HG03469 (cell line): ENCODE data around the gene ICE2.

Experiments
- ATAC-seq: cut with Tn5 transposase; IDR thresholded peaks from one replicate; pipeline ENCODE4 v1.9.1; 2021; ENCODE audit warnings: mild to moderate bottlenecking, moderate library complexity, moderate number of reproducible peaks; ENCODE audit not compliant: unreplicated experiment

Gene ICE2

DNA sequence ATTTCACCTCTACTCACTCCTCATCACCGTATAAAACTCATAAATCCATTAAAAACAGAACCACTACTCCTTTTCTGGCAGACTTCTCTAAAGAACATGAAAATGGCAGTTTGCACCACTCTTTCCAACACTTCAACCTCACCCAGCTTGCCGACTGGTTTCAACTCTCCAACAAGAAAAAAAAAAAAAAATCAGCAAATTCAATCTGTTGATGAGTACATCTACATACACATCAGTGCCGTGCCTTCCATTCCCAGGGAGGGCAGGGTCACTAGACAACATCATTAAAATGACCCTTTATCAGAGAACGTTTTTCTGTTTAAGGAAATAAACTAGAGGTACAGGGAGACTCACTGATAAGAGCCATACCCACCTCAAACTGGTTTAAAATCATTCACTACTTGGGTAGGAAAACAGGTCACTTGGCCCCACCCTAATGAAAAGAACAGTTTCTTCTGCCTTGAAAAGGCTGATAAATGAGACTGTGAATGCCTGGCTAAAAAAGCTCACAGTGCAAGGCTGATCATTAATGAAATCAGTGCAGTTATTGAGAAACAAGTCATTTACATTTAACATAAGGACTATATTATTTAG, 87.1 kb downstream of the ICE2 start:
- no peak for ATAC-seq

DNA sequence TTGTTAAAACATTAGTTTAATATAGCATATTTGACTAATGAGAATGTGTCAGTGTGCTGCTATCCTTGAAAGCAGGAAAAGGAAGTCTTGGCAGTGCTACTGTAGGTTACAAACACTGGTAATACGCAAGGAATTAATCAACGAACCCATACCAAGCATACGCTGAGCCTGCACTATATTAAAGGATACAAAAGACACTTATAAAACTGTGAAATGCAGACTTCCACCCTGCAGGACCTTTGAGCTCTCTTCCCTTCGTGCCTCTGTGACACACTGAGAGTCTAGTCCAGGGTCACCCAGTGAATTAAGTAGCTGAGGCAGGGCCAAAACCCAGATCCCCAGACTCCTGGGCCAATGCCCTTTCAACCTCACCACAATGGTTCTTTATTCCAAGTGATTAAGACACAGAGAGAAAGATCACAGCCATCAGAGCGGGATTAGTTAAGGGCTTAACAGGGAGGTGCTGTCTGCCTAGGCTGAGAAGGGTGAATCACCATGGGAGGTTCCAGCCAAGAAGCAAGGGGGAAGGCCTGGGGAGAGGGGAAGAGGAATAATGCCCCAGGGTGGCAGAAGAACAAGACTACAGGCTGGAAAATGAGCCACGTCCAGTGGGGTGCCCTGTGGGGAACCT, 88.0 kb downstream of the ICE2 start:
- no peak for ATAC-seq

DNA sequence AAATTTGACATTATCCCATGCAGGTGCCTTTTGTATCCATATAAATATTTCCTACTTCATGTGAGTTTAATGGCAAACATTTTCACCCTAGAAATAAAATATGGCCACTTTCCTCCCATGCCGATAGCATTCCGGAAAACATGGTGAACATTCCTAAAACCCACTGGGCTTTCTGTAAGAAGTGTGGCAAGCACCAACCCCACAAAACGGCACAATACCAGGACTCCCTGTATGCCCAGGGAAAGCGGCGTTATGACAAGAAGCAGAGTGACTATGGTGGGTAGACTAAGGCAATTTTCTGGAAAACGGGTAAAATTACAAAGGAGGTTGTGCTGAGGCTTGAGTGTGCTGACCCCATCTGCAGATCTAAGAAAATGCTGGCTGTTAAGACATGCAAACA, 88.7 kb downstream of the ICE2 start:
- no peak for ATAC-seq

DNA sequence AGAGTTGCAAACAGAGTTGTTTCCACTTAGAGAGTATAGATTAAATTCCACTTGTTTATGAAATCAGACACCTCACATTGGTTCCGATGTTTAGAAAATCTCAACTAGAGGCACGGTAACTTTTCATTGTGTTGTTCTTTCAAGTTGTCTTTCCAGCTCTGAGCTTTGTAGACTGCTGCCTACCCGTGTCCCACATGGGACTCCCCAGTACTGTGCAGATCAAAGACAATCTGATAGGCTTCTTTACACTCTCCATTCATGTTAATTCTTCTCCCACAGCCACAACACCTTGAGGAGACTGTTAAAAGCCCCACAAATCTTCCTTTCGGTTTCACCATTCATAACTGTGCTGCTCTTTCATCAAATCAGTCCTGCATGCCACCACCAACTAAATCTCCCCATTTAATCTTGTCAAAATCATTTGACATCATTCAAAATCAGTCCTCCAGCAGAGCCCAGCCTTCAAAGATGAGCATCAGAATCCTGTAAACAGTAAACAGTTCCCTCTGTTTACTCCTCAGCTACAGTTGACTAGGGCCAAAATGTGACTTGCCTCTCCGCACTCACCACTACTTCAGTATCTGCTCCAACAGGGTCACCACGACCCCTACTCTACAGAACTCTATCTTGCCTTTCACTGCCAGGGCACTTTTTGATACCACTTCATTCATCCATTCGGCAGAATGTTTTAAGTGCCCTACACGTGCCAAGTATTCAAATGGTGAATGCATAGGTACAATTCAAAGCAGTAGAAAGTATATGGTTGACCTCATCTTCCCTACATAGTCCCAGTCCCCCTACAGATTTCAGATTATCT, 89.5 kb downstream of the ICE2 start:
- ATAC-seq: peak; percentile 52

DNA sequence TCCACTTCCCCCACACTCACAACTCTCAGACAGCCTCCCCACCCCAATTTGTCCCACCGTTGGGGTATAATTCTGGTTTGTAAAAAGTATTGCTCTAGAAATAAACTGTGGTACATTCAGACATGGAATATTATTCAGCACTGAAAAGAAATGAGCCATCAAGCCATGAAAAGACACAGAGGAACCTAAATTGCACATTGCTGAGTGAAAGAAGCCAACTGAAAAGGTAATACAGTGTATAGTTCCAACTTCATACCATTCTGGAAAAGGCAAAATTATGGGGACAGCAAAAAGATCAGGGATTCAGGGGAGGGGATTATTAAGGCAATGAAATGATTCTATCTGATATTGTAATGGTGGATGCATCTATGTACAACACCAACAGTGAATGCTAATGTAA, 91.6 kb downstream of the ICE2 start:
- no peak for ATAC-seq

DNA sequence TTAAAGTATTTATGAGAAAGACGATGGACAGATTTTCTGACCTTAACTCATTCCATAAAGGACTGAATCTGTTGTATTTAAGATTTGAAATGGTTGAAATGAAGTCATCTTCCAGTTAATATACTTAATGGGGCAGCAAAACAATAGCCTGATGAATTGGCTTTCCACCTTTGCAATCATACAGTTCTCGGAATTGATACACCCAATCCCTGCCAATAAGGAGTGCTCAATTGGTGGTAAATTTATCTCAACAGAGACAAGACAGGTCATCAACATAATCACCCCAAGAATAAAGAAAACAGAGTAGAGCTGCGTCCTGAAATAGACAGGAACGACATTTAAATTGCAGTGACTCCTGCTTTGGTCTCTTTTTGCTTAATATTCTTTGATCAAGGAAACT, 92.3 kb downstream of the ICE2 start:
- ATAC-seq: no peak

DNA sequence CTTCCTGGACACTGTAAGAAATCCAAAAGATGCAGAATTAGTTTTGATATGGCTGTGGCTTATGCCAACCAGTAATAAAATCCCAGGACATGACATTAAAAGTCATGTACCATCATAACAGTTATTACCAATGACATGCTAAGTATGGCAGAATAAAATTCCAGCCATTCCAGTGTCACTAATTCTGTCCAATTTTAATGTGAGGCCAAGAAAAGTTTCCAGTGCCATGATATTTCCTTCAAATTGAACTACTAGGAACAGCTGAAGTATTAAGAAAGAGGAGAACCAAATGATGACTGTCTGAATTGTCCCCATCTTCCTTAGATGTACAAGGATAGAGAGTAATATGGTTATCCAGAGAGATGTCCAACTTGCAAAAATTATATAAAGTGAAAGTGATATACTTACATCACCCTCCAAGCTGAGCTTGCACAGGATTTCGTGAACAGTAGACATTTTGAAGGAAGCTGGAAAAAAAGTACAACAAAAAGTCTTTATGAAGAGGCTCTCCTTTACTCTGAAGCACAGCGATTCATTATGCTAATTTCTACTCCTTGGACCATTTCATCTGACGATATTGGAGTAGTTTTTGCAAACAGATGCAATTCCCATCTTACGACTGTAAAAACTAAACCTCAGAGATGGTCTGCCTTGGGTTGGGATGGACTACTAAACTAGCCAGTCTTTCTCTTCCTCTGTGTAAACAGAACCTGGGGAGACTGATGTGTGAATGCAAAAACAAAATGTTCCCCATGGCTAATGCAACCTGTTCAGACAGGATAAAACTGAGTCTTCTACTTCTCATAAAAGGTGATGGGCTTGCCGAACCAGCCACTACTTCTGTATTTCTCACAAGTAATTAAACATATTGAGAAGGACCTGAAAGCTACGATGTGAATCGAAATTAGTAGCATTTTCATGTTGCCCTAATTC, 93.1 kb downstream of the ICE2 start:
- ATAC-seq: no peak

DNA sequence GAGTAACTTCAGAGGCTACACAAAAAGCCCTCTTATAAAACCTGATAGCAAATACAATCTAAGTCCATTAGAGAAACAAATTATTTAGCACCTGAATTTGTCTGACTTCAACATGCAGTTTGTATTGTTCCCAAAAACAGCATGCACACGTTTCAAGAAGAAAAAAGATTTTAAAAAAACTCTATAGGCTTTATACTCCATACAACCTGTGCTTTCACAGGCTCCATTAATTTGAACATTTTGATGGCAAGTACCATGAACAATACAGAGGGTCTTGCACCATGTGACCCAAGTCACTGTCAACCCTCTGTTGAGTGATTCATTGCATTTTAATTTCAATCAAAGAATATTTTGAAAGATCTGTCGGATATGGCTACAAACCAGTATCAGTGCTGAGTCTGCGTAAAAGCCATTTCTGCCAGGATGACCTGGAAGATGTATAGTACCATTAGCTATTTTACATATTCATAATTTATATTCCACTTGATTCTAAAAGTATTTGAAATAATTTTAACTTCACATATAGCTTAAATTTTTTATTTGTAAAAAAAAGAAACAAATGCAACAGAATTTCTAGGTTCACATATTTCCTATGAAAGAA, 94.3 kb downstream of the ICE2 start:
- no peak for ATAC-seq

DNA sequence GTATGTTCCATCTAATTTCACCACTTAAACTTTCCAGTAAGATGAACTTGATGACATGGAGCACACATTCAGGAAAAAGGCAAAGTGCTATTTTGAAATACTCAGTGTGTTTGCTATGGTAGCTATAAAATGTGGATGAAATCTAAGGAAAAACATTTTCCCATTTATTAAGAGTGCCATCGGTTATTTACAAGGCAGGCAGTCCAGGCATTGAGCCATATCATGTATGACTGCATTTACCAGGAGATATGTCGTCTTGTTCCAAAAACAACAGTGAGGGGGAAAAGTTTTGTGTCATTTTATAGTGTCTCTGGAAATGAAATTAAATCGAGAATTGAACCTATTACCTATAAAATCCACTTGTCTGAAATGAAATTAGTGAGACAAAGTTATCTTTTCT, 94.9 kb downstream of the ICE2 start:
- ATAC-seq: no peak

DNA sequence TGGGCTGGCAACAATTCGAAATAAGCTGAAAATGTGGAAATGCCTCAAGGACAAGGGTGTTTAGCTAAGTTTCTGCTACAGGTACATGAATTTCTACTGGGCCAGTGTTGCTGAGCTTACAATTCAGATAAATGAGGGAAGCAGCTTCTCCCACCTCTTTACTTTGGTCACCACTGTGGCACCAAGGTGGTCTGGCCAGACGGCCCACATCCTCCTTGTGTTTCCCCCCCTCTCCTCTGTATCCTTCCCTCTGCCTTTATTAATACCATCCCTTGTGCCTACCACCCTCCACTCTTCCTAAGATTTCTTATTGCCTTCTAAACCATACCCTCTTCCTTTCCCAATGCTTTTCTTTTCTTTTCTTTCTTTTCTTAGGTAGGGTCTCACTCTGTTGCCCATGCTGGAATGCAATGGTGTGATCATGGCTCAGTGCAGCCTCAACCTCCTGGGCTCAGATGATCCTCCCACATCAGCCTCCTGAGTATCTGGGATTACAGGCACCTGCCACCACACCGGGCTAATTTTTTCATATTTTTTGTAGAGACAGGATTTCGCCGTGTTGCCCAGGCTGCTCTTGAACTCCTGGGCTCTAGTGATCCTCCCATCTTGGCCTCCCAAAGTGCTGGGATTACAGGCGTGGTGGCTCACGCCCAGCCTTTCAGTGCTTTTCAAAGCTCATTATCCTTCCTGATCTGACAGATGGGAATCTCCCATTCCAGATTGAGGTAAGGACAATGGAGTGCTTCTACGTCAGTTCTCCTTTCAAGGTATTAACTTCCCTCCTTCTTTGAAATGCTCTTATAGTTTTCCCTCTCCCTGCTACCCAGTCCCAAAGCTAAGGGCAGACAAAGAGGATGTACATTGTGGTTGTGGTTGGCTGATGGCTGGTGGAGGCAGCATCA, 95.9 kb downstream of the ICE2 start:
- no peak for ATAC-seq

DNA sequence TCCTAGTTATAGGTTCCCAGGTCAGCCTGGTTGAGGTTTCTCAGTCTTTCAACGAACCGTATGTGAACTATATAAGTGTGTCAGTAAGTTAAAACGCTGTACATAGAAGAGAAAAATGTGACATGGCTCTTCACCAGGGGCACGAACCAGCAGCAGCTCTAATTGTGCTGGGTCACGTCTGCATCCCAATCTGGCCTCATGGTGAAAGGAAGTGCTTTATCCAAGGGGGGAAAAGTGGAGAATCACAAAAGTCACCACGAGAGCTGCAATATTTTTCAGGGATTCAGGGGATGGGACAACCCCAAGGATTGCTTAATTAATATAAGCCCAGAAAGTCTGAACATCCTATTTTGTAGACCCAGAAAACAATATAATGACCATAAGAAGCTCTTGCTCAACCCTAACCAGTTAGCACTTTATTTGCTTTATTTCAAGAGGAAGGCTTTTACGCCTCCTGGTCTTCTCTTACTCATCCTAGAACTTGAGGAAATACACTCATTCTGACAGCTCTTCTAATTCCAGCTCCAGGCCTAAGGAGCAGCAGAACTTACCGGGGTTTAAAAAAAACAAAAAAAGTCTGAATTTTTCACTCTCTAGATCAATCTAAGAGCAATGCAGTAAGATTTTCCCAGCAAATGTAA, 97.7 kb downstream of the ICE2 start:
- no peak for ATAC-seq

DNA sequence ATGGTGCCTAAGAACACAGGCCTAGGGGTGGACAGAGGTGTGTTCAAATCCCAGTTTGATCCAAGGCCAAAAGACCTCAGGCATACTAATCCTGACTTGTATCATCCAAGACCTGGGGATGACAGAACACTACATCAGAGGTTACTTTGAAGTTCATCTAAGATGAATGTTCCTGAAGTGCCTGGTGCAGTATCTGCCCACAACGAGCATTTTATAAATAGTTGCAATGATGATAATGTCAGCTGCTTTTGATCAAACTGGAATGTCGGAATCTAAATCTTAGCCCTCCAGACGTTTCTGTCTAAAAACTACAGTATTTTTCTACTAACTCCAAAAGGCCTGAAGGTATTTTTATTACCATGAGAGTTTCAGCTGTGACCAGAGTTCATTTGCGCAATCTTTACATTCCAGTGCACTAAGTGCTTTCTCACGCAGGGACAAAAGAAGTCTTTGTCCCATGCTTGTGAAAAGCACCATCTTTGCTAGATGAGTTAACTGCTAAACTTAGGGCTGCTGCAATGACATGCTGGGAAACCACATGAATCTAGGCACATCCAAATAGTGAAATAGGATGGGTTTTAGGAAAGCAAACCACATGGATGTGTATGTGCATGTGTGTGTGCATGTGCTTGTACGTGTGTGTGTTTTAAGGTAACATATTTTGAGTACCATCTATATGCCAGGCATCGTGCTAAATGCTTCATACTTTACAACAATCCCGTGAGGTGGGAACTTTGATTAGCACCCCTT, 99.2 kb downstream of the ICE2 start:
- ATAC-seq: no peak

DNA sequence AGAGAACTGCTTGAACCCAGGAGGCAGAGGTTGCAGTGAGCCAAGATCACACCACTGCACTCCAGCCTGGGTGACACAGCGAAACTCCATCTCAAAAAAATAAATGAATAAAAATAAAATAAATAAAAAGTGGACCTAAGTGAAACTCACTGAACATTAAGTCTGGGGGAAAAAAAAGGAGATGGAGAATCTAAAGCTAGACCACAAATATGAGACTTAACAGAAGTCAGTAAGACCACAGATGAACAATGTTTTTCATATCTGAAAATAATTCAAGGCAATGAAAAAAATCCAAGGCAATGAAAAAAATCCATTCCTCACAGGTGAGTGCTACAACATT, 99.8 kb downstream of the ICE2 start:
- no peak for ATAC-seq

DNA sequence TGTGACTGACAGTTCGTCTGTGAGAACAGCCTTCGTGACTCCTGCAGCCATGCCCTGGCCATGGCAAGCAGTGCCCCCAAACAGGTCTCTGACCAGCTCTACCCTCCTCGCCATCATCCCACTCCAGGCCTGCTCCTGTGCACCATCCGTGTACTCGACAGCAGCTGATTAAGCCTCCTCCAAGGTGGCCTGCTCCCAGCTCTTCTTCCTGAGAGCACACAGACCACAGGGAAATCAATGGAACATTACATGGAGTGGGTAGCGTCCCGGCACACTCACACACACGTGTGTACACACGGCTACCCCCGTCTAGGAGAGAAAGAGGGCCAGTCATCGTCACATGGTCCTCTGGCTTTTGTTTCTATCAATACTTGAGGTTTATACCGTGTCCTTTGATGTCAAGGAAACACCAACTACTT, 102.3 kb downstream of the ICE2 start:
- no peak for ATAC-seq

DNA sequence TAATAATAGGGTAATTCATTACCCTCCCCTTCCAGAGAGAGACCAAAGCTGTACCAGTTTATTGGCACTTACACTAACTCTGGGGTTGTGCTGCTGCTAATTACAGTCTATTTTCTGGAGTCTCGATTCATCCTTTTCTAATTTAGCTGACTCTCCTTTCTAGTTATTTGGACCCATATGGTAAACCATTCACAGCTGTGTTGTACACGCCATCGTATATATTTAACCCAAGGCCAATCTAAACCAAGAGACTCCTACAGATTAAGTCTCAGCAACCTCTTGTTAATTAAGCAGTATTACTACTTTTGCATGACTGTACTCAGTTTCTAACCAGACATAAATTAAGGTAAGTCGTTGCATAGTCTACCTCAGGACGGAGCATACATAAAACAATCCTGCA, 103.6 kb downstream of the ICE2 start:
- ATAC-seq: no peak

DNA sequence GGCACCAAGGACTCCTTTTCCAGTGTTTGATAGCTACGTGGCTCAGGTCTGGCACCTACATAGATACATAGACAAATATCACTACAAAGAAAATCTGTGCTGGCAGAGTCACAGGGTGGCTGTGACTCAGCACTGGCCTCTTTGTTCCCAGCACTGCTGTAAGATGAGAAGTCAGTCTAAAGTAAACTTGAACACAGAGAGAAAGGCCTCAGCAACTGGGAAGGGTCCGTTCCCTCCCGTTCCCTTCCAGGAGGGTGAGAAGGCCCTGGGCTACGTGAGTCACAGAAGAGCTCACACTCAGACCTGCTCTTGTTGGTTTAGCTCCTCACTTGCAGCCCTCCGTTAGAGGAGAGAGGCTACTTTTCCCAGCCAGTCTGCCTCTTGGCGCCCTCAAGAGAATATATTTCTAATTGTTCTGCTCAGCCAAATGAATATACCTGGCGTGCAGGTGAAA, 104.3 kb downstream of the ICE2 start:
- ATAC-seq: no peak

DNA sequence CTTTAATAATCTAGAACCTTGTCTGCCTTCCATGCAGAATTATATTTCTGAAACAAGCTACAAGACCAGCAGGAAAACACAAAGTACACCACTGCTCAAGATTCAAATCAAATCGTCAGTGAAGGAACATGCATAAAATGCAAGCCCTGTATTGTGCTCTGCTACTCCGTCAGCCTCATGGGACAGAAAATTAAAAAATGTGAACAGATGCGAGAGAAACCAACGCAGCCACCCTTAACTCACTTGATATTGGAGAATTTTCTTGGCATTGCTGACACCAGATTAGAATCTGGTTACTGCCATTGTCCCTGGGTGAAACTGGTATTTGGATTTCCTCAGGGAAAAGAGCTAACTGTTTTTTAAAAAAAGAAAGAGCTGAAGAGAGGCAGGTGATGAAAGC, 104.7 kb downstream of the ICE2 start:
- no peak for ATAC-seq

DNA sequence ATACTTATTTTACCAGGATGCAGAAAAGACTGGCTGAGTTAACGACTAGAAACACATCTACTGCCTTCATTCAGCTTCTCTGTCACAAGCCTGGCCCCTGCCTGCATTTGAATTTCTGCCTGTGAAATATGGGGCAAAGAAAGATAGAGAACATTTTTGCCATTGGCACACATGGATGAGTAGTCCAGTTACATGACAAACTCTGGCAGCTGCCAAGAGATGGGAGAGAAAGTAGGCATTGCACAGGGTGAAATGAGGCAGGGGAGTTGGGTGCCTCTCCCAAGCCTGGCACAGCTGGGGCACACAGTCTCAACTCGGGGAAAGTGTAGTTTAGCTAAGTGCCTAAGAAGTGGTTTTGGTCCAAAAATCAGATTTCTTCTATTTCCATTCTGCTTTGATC, 105.2 kb downstream of the ICE2 start:
- ATAC-seq: no peak

DNA sequence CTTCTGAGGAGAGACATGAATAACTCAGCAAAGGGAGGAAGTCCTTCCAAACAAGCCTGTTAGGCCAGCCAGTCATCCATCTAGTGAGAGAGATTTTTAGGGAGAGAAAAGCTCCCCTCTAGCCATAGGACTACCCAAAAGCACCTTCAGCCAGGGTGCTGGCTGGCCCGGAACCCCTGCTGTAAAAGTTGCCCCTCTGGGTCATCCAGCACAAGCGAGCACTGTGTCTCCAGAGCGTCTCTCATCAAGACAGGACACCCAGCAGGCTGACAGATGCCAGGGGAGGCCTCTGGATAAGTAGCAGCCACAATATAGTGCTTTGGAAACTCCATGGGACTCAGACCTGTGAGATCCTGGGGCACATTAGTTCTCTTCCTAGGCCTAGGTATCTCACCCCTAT, 105.6 kb downstream of the ICE2 start:
- no peak for ATAC-seq
